ENCODE results near the gene TTC7B.

Gene TTC7B

DNA sequence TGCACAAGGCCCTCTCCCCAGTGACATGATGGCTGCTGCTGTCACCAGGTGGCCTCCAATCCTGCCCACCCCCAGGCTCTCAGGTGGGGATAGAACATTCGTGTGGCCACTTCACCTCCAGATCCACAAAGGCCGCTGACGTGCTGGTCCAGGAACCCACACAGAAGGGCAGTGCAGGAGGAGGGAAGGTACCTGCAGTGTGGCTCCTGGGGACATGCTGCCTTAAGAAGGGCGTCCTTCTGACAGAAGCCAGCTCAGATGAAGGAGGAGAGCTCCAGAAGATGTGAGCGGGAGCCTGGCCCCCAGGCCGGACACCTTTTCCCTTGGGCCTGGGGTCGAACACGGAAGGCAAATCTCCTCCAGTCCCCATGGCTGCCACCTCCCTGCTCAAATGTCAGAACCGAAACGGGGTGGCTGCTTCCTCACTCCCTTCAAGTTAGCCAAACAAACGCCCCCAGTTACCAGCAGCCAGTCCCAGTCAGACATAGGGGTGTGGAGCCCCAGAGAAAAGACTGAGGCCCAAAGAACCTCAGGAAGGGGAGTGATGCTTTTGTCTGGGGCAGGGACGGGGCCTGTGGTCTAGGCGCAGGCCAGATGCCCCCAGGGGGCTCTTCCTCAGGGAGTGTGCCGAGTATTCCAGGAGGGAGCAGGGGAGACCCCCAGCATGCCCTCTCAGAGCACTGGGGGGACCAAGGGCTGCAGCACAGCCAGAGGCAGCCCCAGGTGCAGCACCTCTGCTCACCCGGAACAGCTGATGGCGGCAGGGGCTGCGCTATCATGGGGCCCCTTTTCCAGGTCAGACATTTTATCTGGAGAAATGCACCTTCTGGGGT is 263.5 kb downstream of the TTC7B start:
- DNase-seq, result no peak

DNA sequence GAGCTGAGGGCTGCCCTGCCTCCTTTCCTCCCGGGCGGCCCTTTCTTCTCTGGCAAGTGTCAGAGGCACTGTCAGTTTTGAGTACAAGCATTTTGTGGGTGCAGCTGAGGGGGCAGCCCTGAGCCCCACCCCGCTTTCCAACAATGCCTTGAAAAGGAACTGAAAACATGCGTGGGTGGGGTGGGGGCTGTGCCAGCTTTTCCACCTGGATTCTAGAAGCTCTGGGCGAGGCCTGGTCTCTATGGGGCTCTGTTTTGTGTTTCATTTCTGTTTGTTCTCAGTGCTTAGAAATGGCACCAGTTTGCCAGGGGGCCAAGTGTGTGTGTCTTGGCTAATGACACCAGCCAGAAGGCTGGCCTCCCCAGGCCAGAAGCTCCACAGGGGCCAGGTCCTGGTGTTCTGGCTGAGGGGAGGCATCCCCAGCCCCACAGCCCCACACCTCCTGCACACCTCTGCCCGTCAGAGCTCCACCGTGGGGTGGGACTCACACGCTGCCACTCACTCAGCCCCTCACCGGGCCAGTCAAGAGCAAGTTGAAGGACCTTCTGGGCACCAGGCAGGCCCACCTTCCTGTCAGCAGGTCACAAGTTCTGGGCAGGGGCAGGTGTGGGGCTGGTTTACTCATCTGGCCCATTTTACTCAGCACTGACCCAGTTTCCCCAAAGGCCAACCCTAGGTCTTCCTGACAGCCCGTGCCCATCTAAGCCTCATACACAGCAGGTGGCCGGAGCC is 264.3 kb downstream of the TTC7B start:
- DNase-seq, result no peak

DNA sequence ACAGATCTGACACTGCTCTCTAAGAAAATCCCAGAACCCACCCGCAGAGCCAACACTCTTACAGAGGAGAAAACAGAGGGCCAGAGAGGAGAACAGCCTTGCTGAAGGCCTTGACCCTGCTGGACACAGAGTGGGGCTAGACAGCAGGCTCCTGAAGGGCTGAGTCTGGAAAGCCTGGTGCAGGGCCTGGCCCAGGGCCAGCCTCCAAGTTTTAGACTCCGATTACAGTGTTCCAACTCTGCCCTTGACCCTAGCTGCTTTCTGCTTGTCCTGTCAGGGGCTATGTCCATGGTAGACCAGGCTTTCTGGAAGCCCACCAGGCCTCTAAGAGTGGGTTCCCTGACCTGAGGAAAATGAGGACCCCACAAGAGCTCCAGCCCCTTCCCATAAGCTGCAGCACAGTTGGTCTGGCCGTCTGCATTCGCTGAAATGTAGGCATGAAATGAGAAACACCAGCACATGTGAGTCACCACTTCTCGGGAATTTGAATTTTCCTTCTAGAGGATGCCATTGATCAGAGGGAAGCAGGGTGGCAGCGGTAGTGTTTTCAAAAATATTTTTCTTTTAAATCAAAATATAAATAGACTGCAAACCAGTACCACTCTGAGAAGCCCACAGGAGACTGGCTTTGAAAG is 265.0 kb downstream of the TTC7B start:
- no peak for DNase-seq

DNA sequence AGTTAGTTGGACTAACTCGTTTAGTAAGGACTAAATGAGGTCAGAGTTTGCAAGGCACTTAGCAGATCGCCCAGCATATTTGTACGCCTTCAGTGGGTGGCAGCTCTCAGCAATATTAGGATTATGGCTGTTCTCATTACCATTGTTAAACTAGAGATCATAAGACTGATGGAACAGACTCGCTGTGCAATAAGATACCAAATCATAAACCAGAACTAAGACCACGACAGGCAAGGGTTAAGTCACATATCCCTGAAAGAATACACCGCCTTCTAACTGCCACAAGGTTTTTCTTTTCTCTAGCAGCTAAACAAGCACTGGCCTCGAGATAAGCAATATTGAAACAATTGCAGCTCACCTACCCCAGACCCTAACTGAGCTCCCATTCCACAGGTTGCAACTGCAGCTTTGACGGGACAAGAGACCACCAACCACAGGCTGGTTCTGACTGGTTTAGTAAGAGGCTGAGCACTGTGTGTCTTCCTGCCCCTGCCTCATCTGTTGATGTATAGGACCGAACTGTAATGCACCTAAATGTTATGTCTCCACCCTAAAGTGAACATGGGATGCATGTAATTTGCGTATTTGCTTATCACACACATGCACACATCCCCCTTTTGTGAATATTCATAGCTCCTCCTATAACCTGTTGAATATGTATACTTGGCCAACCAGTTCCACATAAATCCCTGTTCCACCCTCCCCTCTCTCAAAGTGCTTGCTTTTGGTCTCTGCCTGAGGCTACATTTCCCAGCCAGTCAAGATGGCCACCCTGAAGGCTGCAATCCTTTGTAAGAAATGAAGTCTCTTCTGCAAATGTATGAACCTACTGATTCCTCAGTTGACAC is 266.2 kb downstream of the TTC7B start:
- no peak for DNase-seq

DNA sequence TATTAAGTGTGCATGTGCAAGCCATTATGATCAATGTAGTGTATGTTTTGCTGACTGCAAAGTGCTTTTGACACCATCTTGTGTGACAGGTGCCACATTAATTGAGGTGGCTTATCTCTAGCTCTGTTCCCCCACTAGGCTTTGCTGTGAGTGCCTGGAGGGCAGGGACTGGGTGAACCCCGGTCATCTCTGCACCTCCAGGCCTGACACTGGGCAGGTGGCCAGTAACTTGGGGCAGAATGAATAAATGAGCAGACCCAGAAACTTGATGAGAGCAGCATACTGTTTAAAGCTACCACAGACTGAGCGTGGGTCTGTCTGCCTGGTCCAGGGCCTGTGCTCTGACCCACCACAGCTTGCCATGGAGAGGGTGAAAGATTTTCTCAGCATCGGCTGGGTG is 267.8 kb downstream of the TTC7B start:
- peak; percentile 47 for DNase-seq

DNA sequence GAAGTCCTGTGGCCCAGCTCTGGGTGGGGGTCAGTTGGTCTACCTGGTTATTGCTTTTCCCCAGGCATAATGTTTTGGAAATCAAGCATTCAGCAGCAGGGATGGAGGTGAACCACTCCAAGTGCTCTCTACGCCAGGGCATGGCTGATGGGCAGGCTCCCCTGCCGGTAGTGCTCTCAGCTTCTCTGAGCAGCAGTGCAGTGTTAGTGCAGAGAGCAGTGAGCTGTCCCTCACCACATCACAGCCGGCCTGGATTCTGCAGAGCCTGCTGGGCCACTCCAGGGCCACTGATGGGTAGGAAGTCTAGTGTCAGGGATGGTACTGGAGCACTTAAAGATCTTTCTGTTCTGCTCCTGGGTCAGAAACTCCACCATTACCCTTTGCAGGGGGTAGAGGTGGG is 268.3 kb downstream of the TTC7B start:
- DNase-seq, result no peak

DNA sequence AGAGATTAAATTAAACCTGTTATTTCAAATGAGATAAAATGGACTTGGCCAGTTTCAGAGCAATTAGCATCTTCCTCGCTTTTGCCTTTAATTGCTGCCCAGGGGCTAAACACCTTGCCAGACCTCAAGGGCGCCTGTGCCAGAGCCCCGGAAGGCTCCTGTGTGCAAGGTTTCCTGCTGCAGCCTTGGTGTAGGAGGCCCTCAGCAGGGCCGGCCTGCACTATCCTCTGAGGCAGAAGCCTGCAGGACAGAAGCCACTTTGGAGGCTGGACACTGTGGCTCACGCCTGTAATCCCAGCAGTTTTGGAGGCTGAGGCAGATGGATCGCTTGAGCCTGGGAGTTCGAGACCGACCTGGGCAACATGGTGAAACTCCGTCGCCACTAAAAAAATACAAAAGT is 269.0 kb downstream of the TTC7B start:
- DNase-seq, result no peak

DNA sequence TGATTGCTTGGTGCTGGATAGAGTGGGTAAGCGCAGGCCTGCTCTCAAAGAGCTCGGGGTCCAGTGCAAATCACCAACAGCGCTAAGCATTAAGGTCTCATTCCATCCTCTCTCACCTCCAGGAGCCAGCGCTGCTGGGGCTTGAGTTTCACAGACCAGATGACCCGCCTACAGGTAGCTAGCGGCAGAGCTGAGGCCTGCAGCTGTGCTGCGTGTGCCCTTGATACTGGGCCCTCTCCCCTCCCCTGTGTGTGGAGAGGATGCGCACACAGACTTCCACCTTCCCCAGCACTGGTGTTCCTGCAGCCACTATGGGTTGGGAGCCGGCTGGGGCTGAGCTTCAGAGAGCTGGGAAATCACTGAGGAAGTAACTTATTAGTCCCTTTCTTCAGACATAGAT is 269.5 kb downstream of the TTC7B start:
- DNase-seq, result no peak

DNA sequence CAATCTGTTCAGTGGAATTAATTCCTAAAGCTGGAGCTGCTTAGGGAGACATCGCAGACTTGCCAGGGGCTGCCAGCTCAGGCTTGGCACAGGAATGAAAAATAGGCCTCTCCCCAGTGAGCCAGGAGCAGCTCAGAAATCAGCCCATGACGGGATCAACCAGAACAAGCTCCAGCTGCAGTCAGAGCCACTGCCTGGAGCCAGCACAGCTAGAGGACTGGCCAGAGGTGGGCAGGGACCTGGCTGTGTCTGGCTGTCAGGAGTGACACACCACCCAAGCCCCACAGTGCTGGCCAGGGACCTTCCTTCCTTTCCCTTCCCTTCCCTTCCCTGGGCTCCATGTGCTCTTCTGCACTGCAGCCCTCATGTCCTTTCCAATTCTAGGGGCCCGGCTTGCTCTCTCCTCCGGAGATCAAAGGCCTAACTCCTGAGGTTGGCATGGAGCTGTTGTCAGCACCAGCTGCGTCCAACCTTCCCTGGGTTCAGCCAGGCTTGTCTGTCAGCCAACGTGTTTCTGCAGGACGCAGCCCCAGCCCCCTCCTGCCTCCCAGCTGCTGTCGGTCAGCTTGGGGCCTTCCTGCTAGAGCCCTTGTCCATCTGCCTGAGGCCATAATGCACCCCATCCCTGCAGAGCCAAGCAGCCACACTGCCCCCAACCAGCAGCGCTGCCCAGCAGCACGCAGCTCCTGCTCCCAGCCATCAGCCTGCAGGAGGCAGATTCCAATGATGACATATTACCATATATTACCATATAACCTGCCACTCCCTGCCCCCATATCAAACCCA is 270.1 kb downstream of the TTC7B start:
- DNase-seq, result no peak

DNA sequence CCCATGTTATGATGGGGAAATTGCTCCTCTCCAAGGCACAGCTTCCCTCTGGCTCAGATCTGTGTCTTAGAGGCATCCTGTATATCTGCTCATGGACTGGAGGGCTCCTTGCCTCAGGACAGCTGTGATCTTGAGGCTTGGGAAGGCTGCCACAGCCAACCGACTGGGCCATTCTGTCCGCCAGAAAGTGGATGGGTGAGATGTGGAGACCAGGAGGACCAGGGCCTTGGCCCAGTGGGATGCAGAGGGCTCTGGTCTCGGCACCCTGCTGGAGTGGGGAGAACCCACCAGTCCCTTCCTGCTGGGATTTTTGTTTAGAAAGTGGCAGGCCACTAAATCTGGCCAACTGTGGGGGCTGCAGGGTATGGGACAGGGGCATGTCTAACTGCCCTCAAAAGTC is 270.8 kb downstream of the TTC7B start:
- DNase-seq, result no peak

DNA sequence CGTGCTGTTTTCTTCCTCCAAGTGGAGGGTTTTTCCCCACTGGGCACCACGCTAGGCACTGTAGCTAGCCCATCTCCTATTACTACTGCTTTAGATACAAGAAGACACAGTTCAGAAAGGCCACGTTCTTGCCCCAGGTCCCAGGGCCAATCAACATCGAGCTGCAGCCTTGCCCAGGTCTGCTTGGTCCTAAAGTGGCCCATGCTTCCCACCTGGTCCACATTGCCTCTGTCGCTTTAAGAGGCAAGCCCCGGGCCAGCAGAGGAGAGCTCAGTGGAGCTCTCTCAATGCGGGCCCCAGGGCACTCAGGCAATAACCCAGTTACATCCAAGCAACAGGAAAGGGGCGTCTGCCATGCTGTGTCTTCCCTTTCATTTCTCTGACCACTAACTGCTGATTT is 271.3 kb downstream of the TTC7B start:
- DNase-seq, result no peak

DNA sequence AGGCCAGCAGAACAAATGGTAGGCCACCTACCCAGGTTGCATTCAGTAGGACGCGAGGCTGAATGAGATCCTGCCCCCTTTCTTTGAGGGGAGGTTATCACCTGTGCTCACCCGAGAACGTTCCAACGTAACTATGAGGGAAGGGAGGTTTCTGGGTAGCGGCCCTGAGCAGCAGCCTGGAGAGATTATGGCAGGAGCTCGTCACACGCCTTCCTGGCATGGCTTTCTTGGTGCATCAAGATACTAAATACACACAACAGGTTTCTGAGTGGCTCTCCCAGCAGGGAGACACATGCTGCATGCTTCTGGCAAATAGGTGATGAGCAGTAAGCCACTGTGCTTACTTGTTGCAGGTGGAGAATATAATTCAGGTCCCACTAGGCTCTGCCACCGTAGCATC is 271.7 kb downstream of the TTC7B start:
- DNase-seq, result no peak

DNA sequence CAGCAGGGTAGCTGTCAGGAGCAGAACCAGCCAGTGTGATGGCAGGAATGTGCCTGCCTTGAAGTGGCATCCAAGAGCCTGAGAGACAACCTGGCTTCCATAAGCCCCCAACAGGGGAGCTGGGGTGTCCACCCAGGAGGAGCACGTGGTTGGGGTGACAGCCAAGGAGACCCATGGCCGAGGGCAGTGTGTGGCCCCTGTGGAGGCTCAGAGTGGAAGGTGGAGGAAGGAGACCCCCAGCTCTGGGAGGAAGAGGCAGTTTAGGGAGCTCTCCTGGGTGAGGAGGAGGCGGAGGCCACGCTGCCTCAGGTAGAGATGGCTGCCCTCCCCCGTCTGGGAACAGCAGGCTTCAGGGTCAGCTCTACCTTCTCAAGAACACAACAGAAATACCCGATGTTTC is 272.4 kb downstream of the TTC7B start:
- DNase-seq, result no peak

DNA sequence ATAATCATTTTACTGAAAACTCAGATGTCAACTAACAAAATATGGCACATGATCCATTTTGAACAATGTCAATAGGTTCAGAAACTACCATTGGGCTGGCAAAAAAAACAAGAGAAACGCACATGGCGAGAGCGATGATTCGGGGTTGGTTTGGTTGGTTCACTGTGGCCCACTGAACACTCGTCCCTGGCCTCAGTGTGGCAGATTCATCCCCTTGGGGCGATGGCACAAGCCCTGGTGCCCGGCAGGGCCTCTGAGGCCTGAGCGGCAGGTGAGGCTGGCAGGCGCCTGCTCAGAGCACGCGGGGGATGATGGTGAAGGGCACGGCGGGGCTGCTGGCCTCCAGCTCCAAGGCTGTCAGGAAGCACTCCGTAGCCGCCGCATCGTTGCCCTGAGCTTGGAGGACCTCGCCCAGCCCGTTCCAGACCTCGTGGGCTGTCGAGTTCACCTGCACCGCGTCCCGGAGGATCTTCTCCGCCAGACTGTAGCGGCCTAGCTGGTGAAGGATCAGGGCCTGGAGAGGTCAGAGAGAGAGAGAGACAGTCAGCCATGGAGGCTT is 275.1 kb downstream of the TTC7B start:
- no peak for DNase-seq

DNA sequence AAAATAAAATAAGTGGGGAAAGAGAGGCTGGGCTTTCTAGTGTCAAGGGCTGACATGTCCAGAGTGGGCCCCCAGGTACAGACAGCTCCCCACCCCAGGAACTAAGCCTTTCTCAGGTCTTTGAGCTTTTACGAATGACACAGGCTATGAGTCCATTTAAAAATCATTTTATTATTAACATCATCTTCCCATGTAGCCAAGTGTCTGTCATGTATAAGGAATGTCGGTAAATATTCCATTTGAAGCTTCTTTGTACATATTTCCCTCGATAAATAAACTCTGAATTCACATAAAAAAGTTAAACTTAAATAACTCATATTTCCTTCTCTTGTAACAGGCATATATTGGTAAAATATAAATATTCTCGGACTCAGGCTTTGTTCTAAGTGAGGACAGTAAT is 275.8 kb downstream of the TTC7B start:
- no peak for DNase-seq

DNA sequence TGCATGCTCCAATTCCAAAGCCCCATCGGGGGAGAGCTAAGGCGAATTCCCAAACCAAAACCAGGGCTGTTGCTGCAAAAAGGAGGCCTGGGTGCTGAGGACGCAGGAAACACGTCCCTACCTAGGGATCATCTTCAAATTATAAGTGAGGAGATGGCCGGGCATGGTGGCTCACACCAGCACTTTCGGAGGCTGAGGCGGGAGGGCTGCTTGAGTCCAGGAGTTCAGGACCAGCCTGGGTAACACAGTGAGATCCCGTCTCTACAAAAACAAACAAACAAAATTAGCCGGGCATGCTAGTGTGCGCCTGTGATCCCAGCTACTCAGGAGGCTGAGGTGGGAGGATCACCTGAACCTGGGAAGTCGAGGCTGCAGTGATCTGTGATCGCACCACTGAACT is 276.2 kb downstream of the TTC7B start:
- DNase-seq, result no peak

DNA sequence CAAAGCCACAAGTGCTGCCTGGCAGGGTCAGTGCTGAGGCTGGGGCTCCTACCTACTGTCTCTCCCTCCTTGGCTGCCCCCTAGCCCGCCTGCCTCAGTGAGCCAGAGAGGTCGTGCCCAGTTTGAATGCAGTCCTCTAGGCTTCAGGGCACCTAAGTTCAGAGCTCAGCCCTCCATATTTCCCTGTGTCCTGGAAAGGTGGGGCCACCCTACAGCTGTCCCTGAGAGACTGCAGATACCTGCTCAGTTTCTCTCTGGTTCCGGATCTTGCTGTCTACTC is 276.8 kb downstream of the TTC7B start:
- DNase-seq, result no peak

DNA sequence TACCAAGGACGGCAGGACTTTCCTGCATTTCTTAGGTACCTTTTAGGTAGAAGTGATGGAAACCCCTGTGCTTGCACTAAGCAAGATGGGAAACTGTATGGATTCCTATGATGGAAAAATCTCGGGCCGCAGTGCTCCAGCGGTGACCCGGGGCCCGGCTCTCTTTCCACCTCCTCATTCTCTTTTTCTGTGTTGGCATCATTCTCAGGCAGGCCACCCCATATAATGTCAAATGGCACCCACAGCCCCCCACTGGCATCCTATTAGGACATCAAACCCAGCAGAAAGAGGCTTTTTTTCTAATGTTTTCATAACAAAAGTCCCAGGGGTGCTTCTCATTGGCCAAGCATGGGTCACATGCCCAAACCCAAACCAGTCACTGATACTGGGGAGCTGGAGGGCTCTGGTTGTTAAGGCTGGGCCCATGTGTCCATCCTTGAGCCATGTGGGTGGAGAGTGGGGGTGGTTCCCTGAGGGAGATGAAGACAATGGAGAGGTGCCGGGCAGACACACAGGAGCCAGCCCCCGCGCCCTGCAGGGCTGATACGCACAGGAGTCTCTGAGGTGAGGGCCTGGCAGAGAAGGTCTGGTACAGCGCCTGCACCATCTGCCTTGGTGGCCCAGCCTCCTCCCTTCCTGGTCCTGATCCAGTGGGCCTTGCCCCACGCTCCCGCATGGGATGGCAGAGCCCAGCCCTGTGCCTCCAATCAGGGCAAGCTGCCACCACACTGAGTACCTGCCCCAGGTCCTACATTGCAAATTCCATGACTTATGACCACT is 277.3 kb downstream of the TTC7B start:
- DNase-seq, result no peak

DNA sequence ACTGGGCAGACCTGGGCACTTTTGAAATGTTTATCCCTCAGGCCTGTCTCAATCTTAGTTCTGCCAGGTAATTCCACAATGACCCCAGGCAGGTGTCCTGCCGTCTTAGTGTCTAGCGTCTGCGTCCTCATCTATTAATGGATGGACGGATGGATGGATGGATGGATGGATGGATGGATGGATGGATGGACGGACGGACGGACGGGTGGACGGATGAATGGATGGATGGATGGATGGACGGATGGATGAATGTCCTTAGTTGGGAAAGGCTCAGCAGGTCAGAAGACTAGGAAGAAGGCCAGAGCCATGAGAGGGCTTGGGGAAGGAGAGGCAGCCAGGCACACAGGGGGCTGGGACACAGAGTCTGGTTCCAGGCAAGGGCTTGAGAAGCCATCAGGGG is 278.1 kb downstream of the TTC7B start:
- DNase-seq, result no peak

DNA sequence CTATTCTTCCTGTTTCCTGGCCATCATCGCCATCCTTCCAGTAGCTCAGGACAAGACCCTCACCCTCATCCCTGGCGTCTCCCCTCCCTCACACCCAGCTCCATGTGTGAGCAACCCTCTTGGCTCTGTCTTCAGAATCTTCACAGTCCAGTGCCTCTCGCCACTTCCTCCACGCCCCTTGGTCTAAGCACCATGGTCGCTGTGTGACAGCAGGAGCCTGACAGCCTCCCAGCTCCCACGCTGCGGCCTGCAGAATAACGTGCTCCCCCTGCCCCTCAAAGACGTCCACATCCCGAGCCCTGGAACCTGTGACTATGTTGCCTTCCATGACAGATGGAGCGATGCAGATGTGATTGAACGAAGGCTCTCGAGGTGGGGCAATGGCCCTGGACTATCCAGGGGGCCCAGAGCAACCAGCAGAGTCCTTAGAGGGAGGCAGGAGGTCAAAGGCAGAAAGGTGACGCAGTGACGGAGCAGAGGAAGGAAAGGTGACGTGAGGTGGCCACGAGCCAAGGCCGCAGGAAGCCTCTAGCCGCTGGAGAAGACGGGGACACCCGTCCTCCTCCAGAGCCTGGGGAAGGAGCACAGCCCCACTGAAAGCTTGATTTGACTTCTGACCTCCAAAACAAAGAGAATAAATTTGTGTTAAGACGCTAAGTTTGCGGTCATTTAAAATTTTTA is 279.6 kb downstream of the TTC7B start:
- DNase-seq, result no peak

DNA sequence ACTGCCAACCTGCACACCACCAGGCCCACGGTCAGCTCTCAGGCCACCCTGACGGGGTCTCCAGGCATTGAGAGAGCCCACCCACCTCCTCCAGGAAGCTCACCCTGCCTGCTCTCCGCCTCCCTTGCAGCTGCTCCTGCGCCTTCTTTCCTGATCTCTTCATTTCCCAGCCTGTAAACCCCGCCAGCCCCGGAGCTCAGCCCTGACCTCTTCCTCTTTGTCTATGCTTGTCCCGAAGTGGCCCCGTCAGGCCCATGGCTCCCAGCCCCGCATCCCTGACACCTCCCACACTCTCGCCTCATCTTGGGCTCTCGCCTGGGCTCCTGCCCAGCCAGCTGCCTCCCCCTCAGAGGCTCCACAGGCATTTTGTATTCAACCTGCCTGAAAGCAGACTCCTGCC is 280.1 kb downstream of the TTC7B start:
- DNase-seq, result no peak
